ENCODE data around the gene TMEM178B.
"Not testable (repeated sequence)": the region's sequence is repeated elsewhere in the genome, so short reads cannot be mapped to it uniquely, and the experiment has no call there.

Gene TMEM178B

DNA sequence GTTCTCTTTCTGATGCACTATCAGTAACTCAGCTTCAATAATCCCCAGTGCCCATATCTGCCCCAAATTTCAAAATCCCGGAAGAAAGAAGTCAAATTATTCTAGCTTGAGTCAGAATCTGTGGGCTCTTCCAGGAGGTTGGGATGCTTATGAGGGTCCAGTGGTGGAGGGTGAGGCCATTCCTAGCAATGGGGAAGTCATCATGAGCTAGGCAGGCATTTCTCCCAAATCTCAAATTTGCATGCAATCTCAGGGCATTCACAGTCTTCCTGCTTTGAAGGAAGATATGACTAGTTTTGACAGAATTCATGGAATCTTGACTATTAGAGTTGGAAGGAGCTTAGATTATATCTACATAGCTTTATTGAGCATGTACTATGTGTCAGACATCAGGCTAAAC is 313.0 kb downstream of the TMEM178B start:
- DNase-seq (ENCODE audit: low read depth, low spot score), result no peak

GRCh38 chr7:141387521-141388217 is 313.8 kb downstream of the TMEM178B start:
- DNase-seq (ENCODE audit: low read depth, low spot score), result no peak

GRCh38 chr7:141389140-141389796 is 315.4 kb downstream of the TMEM178B start:
- DNase-seq (ENCODE audit: low read depth, low spot score), result no peak

- DNase-seq (ENCODE audit: low read depth, low spot score), result no peak
Measured at GRCh38 chr7:141390339-141390738, 316.5 kb downstream of the TMEM178B start.

DNA sequence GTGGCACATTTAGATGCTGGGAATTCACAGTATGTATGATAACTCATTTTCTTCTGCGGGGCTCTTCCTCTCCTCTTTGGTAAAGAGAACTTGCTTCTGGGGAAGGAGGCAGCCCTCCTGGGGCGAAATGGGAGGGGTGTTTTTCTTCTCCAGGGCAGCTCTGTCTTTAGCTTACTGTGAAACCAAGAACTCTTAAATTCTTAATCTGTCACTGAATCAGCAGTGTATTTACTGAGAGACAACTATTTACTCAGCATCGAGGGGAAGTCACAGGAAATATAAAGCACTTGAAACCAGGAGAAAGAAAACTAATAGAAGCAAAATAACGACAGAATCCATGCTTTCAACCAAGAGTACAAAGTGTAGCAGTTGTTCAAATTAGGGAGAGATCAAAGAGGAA is 319.2 kb downstream of the TMEM178B start:
- DNase-seq (ENCODE audit: low read depth, low spot score), result no peak

- DNase-seq (ENCODE audit: low read depth, low spot score), result no peak
Measured at GRCh38 chr7:141397236-141398163, 323.6 kb downstream of the TMEM178B start.

GRCh38 chr7:141400356-141400755 is 326.5 kb downstream of the TMEM178B start:
- DNase-seq (ENCODE audit: low read depth, low spot score), result no peak

DNA sequence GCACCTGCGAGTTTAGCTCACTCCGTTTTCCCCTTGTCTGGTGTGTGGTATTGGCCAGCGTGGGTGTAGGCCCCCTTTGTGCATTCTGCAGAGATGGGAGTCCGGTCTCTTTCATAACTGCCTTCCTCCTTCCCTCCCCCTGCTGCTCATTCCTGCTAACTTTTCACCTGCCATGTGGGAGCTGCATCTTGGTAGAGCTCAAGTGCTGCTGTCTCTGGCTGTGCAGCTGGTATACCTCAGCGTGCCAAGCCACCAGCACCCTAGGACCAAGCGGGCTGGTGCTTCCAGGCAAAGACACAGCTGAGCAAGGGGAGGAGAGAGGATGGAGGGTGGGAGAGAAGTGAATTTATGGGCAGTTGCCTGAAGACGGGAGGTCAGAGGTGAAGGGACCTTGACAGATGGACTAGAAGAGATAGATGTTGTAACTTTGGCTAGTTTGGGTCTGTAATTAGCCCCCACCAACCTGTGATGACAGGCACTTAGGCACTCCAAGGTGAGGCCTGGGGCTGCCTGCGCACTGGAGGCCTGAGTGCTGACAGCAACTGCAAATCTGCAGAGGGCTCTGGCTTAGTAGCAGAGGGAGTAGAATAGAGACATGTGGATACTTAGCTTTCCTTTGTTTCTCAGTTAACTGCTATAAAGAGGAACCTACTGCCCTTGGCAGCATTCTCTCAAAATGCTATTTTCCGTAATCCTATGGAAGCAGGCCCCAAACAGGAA is 328.6 kb downstream of the TMEM178B start:
- DNase-seq (ENCODE audit: low read depth, low spot score), result no peak

DNA sequence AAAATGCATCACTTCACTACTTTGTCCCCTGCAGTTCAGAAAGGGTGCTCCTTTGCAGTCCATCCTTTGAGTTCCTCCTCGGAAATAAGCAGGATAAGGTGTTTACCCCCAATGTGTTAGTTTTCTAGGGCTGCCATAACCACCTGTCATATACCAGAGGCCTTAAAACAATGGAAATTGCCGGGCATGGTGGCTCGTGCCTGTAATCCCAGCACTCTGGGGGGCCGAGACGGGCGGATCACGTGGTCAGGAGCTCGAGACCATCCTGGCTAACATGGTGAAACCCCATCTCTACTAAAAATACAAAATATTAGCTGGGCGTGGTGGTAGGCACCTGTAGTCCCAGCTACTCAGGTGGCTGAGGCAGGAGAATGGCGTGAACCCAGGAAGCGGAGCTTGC is 330.0 kb downstream of the TMEM178B start:
- DNase-seq (ENCODE audit: low read depth, low spot score), result not testable (repeated sequence)

GRCh38 chr7:141406347-141406746 is 332.5 kb downstream of the TMEM178B start:
- no peak for DNase-seq (ENCODE audit: low read depth, low spot score)

DNA sequence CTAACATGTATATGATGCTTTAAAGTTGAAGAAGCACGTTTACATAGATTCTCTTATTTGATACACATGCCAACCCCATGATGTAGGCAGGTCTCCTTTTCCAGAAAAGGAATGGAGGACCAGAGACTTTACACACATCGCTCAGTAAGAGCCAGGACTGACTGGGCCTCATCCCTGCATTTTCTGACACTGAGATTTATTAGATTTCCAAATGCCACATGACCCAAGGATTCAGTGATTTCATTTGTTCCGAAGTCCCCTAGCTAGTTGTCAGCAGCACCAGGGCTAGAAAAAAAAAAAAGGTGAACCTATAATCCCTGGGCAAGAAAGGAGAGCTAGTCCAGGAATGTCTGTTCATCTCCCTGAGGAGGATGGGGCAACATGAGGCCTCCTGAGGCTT is 334.0 kb downstream of the TMEM178B start:
- no peak for DNase-seq (ENCODE audit: low read depth, low spot score)

DNA sequence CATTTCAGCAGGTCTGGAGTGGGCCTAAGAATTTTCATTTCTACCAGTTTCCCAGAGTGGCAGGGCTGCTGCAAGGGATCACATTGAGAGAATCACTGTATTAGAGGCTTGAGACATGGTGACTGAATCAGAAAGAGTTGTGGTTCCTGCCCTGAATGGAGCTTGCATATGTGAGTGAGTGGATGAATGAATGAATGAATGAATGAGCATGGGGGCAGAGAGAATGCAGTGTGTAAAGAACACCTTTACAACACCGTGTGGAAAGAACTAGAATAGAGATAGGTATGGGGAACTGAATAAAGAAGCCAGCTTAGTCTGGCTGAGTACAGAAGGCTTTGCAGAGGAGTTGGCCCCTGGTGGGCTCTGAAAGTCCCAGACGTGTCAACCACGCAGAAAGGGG is 334.6 kb downstream of the TMEM178B start:
- DNase-seq (ENCODE audit: low read depth, low spot score), result no peak

DNA sequence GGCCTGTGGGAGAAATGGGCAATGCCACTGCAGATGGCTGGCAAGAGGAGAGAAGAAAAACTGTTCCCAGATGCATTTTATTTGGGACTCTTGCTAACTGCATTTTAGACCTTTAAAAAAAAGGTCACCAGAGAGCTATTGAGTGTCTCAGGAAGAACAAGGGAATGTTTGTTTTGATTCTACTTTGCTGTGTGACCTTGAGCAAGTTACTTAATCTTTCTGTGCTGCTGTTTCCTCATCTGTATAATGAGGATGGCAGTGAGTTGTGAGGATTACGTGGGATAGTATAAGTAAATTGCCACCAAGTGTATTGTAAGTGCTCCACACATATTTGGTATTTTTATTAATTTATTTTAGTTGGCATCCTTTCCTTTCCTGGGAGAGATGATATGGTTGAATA is 335.4 kb downstream of the TMEM178B start:
- DNase-seq (ENCODE audit: low read depth, low spot score), result no peak

- no peak for DNase-seq (ENCODE audit: low read depth, low spot score)
Measured at GRCh38 chr7:141409801-141410329, 336.0 kb downstream of the TMEM178B start.

DNA sequence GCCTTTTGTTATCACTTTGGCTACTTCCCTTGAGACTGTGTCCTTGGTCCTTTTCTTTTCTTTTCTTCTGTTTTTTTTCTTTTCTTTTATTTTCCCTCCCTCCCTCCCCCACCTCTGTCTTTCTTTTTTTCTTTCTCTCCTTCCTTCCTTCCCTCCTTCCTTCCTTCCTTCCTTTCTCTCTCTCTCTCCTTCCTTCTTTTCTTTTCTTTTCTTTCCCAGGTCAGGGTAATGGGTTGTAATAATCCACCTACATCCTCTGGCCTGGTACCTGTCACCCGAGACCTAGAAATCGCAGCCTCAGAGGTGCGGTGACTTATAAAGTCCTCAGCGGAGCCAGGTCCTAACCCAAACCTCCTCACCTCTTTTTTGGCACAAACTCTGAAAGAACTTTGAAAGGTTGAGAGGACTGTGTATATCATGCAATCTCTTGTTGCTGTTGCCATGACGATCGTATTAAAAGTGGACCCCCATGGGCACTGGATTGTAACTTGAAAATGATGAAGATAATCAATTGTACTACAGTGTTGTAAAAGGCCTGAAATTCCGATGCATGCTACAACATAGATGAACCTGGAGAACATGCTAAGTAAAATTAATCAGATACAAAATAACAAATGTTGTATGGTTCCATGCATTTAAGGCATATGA is 336.6 kb downstream of the TMEM178B start:
- DNase-seq (ENCODE audit: low read depth, low spot score), result no peak

DNA sequence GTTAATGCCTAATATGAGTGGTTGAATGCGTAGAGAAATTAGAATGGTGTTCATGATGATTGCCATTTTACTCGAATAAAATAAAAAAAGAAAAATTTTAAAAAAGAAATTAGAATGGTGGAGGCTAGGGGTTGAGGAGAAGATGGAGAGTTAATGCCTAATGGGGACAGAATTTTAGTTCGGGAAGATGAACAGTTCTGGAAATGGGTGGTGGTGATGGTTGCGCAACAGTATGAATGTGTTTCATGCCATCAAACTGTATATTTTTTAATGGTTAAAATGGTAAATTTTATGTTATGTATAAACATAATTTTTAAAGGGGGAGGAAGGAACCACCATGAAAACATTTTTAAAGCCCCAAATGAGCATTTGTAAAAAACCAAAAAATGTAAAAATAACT is 337.3 kb downstream of the TMEM178B start:
- no peak for DNase-seq (ENCODE audit: low read depth, low spot score)

DNA sequence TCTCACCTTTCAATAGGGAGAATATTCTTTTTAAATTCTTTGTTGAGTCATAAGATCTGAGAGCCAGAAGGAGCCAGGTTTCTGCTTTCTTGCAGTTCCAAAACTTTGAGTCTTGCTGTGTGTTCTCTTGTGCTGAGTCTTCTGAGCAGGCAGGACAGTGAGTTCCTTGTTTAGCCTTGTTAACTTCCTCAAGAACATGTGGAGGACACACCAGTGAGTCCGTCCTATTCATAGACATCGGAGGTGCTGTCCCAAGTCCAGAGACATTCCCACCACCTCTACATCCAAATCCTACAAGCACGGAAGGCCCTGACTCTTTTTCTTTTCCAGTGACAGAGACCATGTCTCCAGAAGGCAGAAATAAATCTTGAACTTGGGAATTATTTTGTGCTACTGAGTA is 342.1 kb downstream of the TMEM178B start:
- no peak for DNase-seq (ENCODE audit: low read depth, low spot score)

DNA sequence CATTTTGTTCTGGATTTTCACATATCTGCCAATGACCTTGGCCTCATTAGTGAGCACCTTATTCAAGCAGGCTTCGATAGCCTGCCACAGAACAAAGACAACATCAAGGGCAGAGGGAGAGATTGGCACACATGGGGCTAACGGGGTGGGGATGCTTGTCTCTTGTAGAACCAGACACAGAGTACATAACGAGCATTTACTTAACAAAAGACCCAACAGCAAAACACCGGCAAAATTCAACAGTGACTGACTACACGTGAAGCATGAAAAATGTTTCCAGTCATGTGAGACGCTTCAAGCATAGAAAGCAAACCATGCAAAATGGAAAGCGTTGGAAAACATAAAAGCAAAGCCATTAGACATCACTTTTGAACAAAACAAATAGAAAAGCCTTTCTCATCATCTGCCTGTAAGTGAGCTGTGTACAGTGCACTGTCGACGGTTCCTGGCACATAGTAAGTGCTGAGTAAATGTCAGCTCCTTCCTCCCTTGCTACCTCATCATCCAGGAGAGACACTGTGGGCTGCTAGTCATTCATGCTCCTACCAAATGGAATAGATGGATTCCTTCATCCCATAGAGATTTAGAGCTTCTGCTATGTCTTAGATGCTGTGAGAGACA is 342.9 kb downstream of the TMEM178B start:
- DNase-seq (ENCODE audit: low read depth, low spot score), result no peak

- no peak for DNase-seq (ENCODE audit: low read depth, low spot score)
Measured at GRCh38 chr7:141417506-141417905, 343.6 kb downstream of the TMEM178B start.

DNA sequence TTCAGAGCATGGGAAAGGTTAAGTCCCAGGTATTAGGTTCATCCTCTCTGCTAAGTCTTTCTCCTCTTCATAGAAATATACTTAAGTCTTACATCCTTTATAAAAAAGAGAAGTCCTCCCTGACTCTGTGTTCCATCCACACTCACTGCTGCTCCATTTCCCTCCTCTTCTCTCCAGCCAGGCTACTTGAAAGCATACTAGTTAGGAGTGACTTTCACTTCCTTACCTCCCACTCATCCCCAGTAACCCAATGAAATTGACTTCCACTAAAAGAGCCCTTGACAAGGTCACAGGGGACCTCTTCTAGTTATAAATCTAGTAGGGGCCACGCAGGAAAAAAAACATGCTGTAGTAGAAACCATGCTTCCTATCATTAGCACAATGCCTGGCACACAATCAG is 344.2 kb downstream of the TMEM178B start:
- DNase-seq (ENCODE audit: low read depth, low spot score), result no peak

DNA sequence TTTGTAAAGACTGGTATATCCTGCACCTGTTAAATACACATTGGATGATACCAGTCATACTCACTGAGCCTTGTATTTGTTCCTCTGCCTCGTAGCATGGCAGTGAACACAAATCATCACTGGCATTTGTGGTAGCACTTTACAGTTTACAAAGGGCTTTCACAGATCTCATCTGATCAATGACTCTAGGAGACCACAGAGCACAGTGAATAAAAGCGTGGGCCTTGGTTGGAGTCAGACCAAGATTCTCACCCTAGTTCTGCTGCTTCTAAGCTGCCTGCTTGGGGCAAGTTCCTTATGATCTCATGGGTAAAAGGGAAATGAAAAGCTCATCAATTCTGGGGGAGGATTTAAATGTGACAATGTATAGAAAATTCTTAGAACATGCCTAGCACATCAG is 347.4 kb downstream of the TMEM178B start:
- DNase-seq (ENCODE audit: low read depth, low spot score), result no peak
